ENCODE measurements around the gene TSPAN10. TPM values are rescaled to one million over a fixed set of nuclear protein-coding genes. Genes with fewer than 3 reads are reported as not detected.

Gene TSPAN10
- total and polyA plus RNA-seq, 11 donors, result 0.07 to 0.46 (median 0.38) TPM; not detected in 5

DNA sequence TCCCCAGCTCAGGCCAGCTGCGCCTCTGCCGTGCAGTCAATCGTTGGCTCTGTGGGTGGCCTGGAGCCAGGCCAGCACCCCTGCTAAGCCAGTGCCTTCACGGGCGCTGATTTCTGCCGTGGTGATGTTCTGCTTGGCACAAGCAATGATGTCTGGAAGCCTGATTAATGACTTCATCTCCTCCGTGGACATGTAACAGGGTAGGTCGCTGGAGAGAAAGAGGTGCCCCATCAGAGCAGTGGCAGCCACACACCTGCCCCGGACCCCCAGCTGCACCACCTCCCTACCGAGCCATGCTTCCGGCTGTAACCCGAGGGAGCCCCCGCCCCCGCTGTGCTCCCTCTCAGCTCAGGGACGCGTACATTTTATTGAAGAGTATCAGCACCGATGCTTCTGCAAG is 44.7 kb downstream of the TSPAN10 start:
- Histone ChIP-seq H3K4me3 (no peak overlapping the region), H3K36me3 (peaks cover 0 to 33% (median 13%) of the 10 kb centered on the region in 9 donors), H3K4me1 (peaks cover 5 to 45% (median 26%) of the 10 kb centered on the region in 12 donors), H3K27me3 (no peaks in the 10 kb centered on the region), H3K9me3 (no peaks in the 10 kb centered on the region), H3K27ac (no peak overlapping the region)
- intact Hi-C loops (cut with DNase I), result loop anchor here in 1 of 10 donors (2.0 kb wide), 1 partner anchor 15 kb away; the partner anchor contains the start of genes CCDC137 and OXLD1
- peak in 1 of 5 donors; percentile 48 for DNase-seq
- TF ChIP-seq, protein P1, sequence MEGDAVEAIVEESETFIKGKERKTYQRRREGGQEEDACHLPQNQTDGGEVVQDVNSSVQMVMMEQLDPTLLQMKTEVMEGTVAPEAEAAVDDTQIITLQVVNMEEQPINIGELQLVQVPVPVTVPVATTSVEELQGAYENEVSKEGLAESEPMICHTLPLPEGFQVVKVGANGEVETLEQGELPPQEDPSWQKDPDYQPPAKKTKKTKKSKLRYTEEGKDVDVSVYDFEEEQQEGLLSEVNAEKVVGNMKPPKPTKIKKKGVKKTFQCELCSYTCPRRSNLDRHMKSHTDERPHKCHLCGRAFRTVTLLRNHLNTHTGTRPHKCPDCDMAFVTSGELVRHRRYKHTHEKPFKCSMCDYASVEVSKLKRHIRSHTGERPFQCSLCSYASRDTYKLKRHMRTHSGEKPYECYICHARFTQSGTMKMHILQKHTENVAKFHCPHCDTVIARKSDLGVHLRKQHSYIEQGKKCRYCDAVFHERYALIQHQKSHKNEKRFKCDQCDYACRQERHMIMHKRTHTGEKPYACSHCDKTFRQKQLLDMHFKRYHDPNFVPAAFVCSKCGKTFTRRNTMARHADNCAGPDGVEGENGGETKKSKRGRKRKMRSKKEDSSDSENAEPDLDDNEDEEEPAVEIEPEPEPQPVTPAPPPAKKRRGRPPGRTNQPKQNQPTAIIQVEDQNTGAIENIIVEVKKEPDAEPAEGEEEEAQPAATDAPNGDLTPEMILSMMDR (IDR thresholded peaks at IDR 0.05), result no peak
- TF ChIP-seq POLR2A (IDR thresholded peaks at IDR 0.05), result no peak
- ATAC-seq, result no peak
- WGBS, 4 donors, result 60 to 72% (median 67%) methylated on average over 17 of the region's 17 CpGs

DNA sequence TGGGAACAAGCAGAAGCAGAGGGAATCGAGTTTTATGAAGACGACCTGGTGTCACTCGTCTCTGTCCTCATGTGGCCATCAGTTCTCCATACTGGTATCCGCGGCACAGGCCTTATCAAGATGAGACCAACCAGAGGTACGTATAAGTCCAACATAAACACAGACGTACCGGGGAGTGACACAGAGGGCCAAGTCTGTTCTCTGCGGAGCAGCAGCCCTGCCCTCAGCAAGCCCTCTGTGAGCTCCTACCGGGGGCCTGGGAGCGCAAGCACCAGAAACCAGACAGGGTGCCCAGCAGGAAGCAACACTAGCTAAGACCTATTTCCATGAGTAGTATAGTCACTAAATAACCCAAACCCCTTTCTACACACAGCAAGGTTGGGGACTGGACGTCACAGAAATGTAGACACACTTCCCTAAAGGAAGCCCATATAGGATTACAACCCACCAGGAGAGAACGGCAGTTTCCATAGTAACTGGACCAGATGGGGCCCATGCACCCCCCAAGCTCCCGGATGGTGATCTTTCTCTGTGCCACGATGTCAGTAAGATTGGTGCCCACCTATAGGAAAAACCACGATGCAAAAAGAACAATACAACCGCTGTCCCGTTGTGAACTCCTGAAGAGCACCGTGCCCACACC is 45.7 kb downstream of the TSPAN10 start:
- intact Hi-C loops (cut with DNase I), result loop anchor here in 1 of 10 donors (2.0 kb wide), 1 partner anchor 16 kb away; the partner anchor contains the start of genes CCDC137 and OXLD1
- no peak for DNase-seq
- H3K27ac ChIP-seq, result peak overlapping the region in 9 of 12 donors; percentile 80 to 91 (median 85)
- 34 to 40% (median 39%) methylated on average over 17 to 19 of the region's 19 CpGs for WGBS, 4 donors
- ATAC-seq, result no peak
- H3K36me3 ChIP-seq, result peaks cover 0 to 43% (median 21%) of the 10 kb centered on the region in 9 donors
- peak overlapping the region; percentile 85 to 100 (median 92) for H3K4me3 ChIP-seq
- peaks cover 5 to 45% (median 26%) of the 10 kb centered on the region in 12 donors for H3K4me1 ChIP-seq
- no peaks in the 10 kb centered on the region for H3K27me3 ChIP-seq
- H3K9me3 ChIP-seq, result no peaks in the 10 kb centered on the region
- TF ChIP-seq, protein P1 (IDR thresholded peaks at IDR 0.05), result no peak
- no peak for TF ChIP-seq POLR2A (IDR thresholded peaks at IDR 0.05)

DNA sequence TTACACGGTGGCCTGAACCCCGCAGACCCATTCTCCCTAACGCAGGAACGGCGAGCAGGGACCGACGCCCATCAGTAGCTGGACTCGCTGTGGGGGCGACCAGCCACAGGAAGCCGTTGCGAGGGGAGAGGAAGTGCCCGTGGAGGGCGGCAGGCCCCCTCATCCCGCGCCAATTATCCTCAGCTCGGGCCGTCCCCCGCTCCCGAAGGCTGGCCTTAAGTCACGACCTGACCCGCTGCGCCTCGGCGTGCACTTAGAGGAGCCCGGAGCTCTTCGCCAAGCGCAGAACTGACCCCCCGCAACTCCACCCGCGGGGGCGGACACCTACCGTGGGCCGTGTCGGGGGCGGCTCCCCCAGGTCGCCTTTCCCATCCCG is 46.2 kb downstream of the TSPAN10 start:
- Histone ChIP-seq H3K27ac (peak overlapping the region; percentile 34 to 91 (median 84)), H3K27me3 (no peaks in the 10 kb centered on the region), H3K4me1 (peaks cover 5 to 45% (median 26%) of the 10 kb centered on the region in 12 donors), H3K4me3 (peak overlapping the region; percentile 85 to 100 (median 92)), H3K9me3 (no peaks in the 10 kb centered on the region), H3K36me3 (peaks cover 0 to 48% (median 26%) of the 10 kb centered on the region in 9 donors)
- TF ChIP-seq POLR2A (IDR thresholded peaks at IDR 0.05), result no peak
- TF ChIP-seq, protein P1 (IDR thresholded peaks at IDR 0.05), result no peak
- 0 to 1% (median 0%) methylated on average over 9 to 37 of the region's 37 CpGs for WGBS, 4 donors
- intact Hi-C loops (cut with DNase I), result loop anchor here in 1 of 10 donors (2.0 kb wide), 1 partner anchor 16 kb away; the partner anchor contains the start of genes CCDC137 and OXLD1
- peak in 2 of 4 donors; percentile 4 to 13 for ATAC-seq
- no peak for DNase-seq

Measured in heart left ventricle (tissue), 16 donors.